Measurements from ENCODE around the gene GBP6.

GRCh38 chr1:89331890-89332289, 32.0 kb upstream of the GBP6 start:
- no peak for TF ChIP-seq CTCF (IDR thresholded peaks at IDR 0.05)
- TF ChIP-seq EP300 (IDR thresholded peaks at IDR 0.05) = no peak
- no peak for TF ChIP-seq POLR2A (IDR thresholded peaks at IDR 0.05)

Measured in tibial nerve (tissue), 4 donors.